Naive B cell (primary cell): Measurements from ENCODE around the gene EFTUD2. TPM values are rescaled to one million over a fixed set of nuclear protein-coding genes. Genes with fewer than 3 reads are reported as not detected.

Experiments
- ATAC-seq, 2 donors: fragments of 150-1000 bp; cut with Tn5 transposase; 2 replicates each; pipeline ENCODE4 v1.10.0; 2021; ENCODE audit warnings: low read depth in 2 of 2, mild to moderate bottlenecking in 2 of 2, moderate library complexity in 2 of 2
- DNase-seq: peaks from one replicate; pipeline ENCODE4 v3.0.0; 2022
- H3K27ac Mint-ChIP-seq, 6 donors: one replicate each; pipeline ENCODE4 v1.8.0; 2020 to 2022; ENCODE audit warnings: mild to moderate bottlenecking in 6 of 6, mixed read lengths in 6 of 6, moderate library complexity in 5 of 6, inconsistent platforms in 2 of 6
- H3K27me3 Mint-ChIP-seq, 3 donors: one replicate each; pipeline ENCODE4 v1.8.0; 2021 to 2022; ENCODE audit warnings: mixed read lengths in 3 of 3, mild to moderate bottlenecking in 1 of 3
- H3K36me3 Mint-ChIP-seq, 2 donors: one replicate each; pipeline ENCODE4 v1.8.0; 2020 to 2022; ENCODE audit warnings: mixed read lengths in 2 of 2, inconsistent platforms in 1 of 2, mild to moderate bottlenecking in 1 of 2
- H3K4me1 Mint-ChIP-seq, 3 donors: one replicate each; pipeline ENCODE4 v1.8.0; 2020 to 2022; ENCODE audit warnings: mixed read lengths in 3 of 3, inconsistent platforms in 1 of 3, mild to moderate bottlenecking in 1 of 3, moderate library complexity in 1 of 3
- H3K4me3 Mint-ChIP-seq, 8 donors: one replicate each; pipeline ENCODE4 v1.8.0; 2020 to 2022; ENCODE audit warnings: mild to moderate bottlenecking in 8 of 8, mixed read lengths in 8 of 8, moderate library complexity in 8 of 8, inconsistent platforms in 2 of 8
- H3K9me3 Mint-ChIP-seq, 7 donors: one replicate each; pipeline ENCODE4 v1.8.0; 2020 to 2022; ENCODE audit warnings: mixed read lengths in 7 of 7, mild to moderate bottlenecking in 5 of 7, inconsistent platforms in 2 of 7, moderate library complexity in 1 of 7
- polyA plus RNA-seq, 6 donors: library from polyadenylated mRNA; unstranded; fragments of 300-500 nt; fragmentation: Illumina TruSeq; gene quantifications; one replicate each; pipeline ENCODE4 v1.2.3, GENCODE V29; 2021; ENCODE audit warnings: low read depth in 6 of 6

Gene EFTUD2
- polyA plus RNA-seq, 6 donors from 2014 or later: 45.4 to 92.7 (median 66.5) TPM

- H3K27me3 Mint-ChIP-seq: peaks cover 30 to 64% (median 63%) of the 10 kb centered on the region in 3 donors
- no peaks in the 10 kb centered on the region for H3K9me3 Mint-ChIP-seq
- no peaks in the 10 kb centered on the region for H3K36me3 Mint-ChIP-seq
- H3K4me1 Mint-ChIP-seq: peaks cover 13 to 16% (median 14%) of the 10 kb centered on the region in 3 donors
- peak; percentile 24 for DNase-seq
- H3K4me3 Mint-ChIP-seq: peak overlapping the region in 7 of 8 donors; percentile 45 to 82 (median 66)
- peak; percentile 81 to 82 for ATAC-seq
- H3K27ac Mint-ChIP-seq: no peak overlapping the region
Measured at GRCh38 chr17:44911133-44912001, 12.1 kb upstream of the EFTUD2 start.

- peaks cover 13 to 16% (median 14%) of the 10 kb centered on the region in 3 donors for H3K4me1 Mint-ChIP-seq
- H3K9me3 Mint-ChIP-seq: no peaks in the 10 kb centered on the region
- no peak for ATAC-seq
- no peak overlapping the region for H3K27ac Mint-ChIP-seq
- DNase-seq: no peak
- H3K4me3 Mint-ChIP-seq: peak overlapping the region in 5 of 8 donors; percentile 37 to 82 (median 60)
- peaks cover 30 to 65% (median 63%) of the 10 kb centered on the region in 3 donors for H3K27me3 Mint-ChIP-seq
- H3K36me3 Mint-ChIP-seq: no peaks in the 10 kb centered on the region
Measured at GRCh38 chr17:44910231-44911106, 11.2 kb upstream of the EFTUD2 start.

- Mint-ChIP-seq H3K4me3 (peak overlapping the region in 1 of 8 donors; percentile 42), H3K27me3 (peaks cover 36 to 66% (median 61%) of the 10 kb centered on the region in 3 donors), H3K4me1 (peaks cover 13 to 15% (median 14%) of the 10 kb centered on the region in 3 donors), H3K9me3 (no peaks in the 10 kb centered on the region), H3K27ac (no peak overlapping the region), H3K36me3 (no peaks in the 10 kb centered on the region)
- DNase-seq: no peak
- ATAC-seq: no peak
Measured at GRCh38 chr17:44909681-44910144, 10.5 kb upstream of the EFTUD2 start.

- Mint-ChIP-seq H3K4me1 (peaks cover 10 to 13% (median 12%) of the 10 kb centered on the region in 3 donors), H3K9me3 (no peaks in the 10 kb centered on the region), H3K27ac (no peak overlapping the region), H3K27me3 (peaks cover 32 to 58% (median 55%) of the 10 kb centered on the region in 3 donors), H3K4me3 (no peak overlapping the region), H3K36me3 (no peaks in the 10 kb centered on the region)
- DNase-seq (no peak), ATAC-seq (no peak)
Measured at GRCh38 chr17:44908761-44909326, 9.6 kb upstream of the EFTUD2 start.

- Mint-ChIP-seq H3K27ac (no peak overlapping the region), H3K27me3 (peaks cover 26 to 55% (median 45%) of the 10 kb centered on the region in 3 donors), H3K9me3 (no peaks in the 10 kb centered on the region), H3K36me3 (no peaks in the 10 kb centered on the region), H3K4me1 (peaks cover 10 to 12% (median 11%) of the 10 kb centered on the region in 3 donors), H3K4me3 (no peak overlapping the region)
- DNase-seq (no peak), ATAC-seq (no peak)
Measured at GRCh38 chr17:44907729-44908470, 8.7 kb upstream of the EFTUD2 start.

- H3K4me3 Mint-ChIP-seq: no peak overlapping the region
- DNase-seq (no peak), ATAC-seq (no peak)
- H3K4me1 Mint-ChIP-seq: peaks cover 6 to 12% (median 8%) of the 10 kb centered on the region in 3 donors
- no peaks in the 10 kb centered on the region for H3K36me3 Mint-ChIP-seq
- peak overlapping the region in 1 of 6 donors; percentile 57 for H3K27ac Mint-ChIP-seq
- H3K27me3 Mint-ChIP-seq: peaks cover 21 to 56% (median 37%) of the 10 kb centered on the region in 3 donors
- H3K9me3 Mint-ChIP-seq: no peaks in the 10 kb centered on the region
Measured at GRCh38 chr17:44906763-44907728, 7.8 kb upstream of the EFTUD2 start.

GRCh38 chr17:44906010-44906646, 6.9 kb upstream of the EFTUD2 start:
- Mint-ChIP-seq H3K27me3 (peaks cover 17 to 50% (median 30%) of the 10 kb centered on the region in 3 donors), H3K27ac (no peak overlapping the region), H3K9me3 (no peaks in the 10 kb centered on the region), H3K4me3 (no peak overlapping the region), H3K4me1 (peaks cover 6 to 8% (median 7%) of the 10 kb centered on the region in 3 donors), H3K36me3 (no peaks in the 10 kb centered on the region)
- no peak for ATAC-seq
- DNase-seq: no peak

GRCh38 chr17:44905006-44906000, 6.1 kb upstream of the EFTUD2 start:
- Mint-ChIP-seq H3K36me3 (no peaks in the 10 kb centered on the region), H3K27me3 (peaks cover 12 to 43% (median 22%) of the 10 kb centered on the region in 3 donors), H3K27ac (no peak overlapping the region), H3K4me1 (peaks cover 0 to 2% (median 1%) of the 10 kb centered on the region in 3 donors), H3K9me3 (no peaks in the 10 kb centered on the region), H3K4me3 (no peak overlapping the region)
- ATAC-seq: no peak
- no peak for DNase-seq

- no peaks in the 10 kb centered on the region for H3K36me3 Mint-ChIP-seq
- no peak overlapping the region for H3K27ac Mint-ChIP-seq
- peaks cover 8 to 34% (median 18%) of the 10 kb centered on the region in 3 donors for H3K27me3 Mint-ChIP-seq
- ATAC-seq: no peak
- no peak for DNase-seq
- H3K4me1 Mint-ChIP-seq: peaks cover 5 to 12% (median 10%) of the 10 kb centered on the region in 3 donors
- no peaks in the 10 kb centered on the region for H3K9me3 Mint-ChIP-seq
- H3K4me3 Mint-ChIP-seq: no peak overlapping the region
Measured at GRCh38 chr17:44904001-44904984, 5.0 kb upstream of the EFTUD2 start.
